Superior temporal gyrus (tissue), 1 donor: ENCODE results near the gene PRKG1.

Experiments
- DNase-seq: peaks from one replicate; pipeline ENCODE4 v3.0.0-alpha.2; 2016; ENCODE audit errors: extremely low spot score

The PRKG1 gene

DNA sequence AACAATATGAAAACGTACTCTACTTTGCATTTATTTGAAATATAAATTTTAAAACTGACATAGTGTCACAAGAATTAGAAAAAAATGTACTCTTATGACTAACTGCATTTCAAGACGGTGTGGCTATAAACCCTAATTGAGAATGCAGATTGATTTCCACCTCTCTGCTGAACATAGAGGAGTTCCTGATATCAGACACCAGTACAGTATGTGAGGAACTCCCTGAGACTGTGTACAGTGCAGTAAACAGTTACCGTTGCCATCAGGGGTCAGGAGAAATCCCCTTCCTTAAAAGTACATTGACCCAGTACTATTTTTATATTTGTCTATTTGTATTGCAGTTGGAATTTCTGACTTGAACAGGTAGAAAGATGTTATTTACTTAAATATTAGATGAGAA is 1178.0 kb downstream of the PRKG1 start:
- DNase-seq = no peak

DNA sequence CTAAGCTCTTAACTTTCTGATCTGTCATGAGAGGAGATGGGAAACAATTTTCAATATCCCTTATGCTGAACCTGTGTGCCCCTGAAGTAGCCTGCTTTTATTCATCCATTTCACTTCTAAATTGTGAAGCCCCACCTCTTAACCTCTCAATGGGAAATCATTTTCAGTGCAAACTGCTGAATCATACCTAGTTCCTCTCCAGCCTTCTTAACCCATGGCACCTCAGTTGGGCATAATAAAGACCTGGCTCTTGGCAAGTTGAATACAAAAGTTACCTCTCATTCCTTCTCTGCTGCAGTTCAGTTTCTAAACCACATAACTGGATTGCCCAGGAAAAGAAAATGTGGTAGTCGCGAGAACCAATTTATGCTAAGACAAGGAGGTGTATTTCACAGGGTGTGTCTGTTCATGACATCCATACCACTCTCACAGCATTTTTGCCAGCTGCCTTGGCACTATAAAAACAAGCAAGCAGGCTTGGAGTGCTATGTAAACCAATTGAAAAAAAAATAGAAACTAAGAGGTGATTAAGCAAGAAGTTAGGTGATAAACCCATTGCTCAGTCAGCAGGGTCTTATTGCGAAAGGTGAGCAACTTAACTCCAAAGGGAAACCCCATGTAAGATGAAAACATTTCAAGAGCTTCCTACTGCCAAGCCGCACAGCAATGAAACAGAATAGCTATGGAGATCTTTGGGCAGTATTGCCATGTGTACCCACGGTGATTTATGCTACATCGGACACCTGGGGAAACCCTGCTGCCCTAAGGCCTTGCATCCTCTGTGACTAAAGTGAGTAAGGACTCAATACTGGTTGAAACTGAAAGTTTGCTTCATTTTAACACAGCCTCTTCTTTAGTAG is 1182.8 kb downstream of the PRKG1 start:
- no peak for DNase-seq

DNA sequence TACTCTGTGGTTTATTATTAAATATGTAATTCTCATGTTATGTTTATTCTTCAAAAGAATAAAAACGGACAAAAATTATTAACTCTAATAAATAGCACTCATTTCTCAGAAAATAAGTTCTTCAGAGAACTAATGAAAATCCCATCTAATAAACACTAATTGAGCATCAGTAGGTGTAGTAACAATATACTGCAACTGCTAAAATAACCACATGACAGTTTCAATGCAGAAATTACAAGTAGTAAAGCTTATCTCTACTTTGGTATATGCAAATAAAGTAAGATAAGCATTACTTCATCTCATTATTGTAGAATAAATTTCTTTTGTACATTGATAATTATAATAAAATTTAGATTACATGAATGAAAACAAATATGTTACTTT is 1183.4 kb downstream of the PRKG1 start:
- no peak for DNase-seq

DNA sequence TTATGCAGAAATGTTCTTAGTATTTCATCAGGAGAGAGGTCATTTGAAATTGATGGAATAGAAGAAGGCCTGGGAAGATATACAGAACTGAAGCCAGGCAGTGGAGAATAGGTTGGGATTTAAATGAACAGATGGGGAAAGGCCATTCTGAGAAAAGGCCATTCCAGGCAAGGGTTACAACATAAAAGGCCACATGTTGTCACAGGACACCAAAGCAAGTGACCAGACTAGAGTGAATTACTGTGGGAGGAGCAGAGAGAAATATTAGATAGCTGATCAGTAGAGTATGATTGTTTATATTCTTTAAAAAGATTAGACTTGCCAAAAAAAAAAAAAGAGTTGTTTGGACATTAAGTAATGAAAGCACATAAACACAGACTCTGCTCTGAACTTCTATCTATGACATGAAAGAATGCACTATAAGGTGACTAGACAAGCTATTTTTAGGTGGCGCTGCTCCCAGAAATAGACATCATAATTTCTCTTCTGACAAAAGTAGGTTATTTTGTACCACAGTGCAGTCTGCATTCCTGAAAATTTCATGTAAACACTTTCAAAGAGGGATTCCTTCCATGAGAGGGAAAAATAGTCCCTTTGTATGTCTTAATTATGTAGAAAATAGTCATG is 1184.6 kb downstream of the PRKG1 start:
- DNase-seq = no peak

DNA sequence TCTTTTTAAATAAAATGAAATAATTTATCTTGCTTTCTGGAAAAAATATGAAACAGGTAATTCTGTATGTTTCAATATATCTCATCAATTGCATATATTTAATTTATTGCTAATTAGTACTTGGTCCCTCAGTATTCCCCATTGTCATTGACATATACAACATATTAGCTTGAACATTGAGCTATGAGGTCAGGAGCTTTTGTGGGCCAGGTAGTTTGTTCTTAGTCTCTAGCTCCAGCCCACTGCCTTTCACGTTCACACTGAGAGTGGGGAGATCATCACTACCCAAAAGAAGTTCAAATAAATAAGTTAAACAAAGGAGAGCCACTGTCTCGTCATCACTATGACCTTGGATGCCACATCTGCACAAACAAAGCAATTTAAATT is 1185.1 kb downstream of the PRKG1 start:
- DNase-seq = no peak

DNA sequence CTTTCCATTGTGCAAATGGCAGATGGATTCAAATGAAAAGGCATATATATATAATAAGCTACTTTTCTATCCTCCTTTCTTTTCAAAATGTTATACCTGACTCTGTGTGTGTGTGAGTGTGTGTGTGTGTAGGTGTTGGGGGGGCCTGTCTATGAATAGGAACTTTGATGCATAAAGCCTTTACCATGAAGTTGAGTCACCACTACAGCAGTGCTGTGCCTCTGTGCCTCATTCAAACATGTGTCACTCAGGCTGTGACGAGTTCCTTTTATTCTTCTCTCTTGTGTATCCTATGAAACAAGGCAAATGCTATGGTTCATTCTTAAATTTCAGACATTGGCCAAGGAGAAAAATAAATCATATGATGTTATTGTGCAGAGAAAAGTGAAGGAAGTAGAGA is 1187.1 kb downstream of the PRKG1 start:
- DNase-seq = no peak

DNA sequence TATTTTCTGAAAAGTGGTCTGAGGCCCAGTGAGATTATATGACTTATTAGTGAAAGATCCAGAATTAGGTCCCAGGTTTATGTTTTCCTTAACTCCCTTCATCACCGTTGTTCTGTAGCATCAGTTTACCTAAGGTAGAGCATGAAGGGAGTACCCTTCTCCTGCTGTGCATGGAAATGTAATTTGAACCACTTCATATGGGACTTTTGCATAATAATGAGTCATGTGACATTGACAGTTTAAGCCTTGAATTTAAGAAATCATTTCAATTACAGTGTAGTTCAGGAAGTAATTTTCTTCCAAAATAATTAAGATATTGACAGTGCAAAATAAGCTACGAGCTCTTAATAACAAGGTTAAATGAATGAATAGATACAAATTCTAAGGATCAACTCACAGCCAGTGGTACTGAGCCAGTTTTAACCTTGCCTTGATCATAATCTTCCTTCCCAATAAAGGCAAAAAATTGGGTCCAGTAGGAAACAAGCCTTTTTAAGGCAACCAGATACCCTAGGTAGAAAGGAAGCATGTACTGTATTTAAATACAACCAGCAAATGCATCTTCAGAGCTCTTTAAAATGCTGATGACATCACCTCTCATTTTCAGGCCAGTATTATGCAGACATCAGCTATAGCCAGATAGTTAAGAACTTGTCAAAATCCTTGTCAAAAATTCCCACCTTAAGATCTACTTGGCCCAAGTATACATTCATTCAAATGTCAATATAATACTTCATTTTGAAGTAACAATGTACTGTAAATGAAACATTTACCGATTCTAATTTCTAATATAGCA is 1191.0 kb downstream of the PRKG1 start:
- no peak for DNase-seq

DNA sequence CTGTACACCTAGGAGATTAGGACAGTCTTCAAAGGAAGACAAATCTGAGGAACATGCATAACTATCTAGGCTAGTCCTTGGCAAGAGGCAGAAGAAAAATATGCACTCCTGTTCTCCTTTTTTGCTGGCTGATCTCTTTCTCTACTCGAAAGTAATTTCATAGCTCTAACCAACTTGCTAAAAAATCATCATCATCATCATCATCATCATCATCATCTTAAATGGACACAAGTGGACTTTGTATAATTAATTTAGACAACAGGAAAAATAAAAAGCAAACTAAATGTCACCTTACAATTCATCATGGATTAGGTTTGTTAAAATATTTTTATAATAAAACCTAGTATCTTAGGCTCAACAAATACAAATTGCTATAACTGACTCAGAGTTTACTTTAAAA is 1192.6 kb downstream of the PRKG1 start:
- no peak for DNase-seq

DNA sequence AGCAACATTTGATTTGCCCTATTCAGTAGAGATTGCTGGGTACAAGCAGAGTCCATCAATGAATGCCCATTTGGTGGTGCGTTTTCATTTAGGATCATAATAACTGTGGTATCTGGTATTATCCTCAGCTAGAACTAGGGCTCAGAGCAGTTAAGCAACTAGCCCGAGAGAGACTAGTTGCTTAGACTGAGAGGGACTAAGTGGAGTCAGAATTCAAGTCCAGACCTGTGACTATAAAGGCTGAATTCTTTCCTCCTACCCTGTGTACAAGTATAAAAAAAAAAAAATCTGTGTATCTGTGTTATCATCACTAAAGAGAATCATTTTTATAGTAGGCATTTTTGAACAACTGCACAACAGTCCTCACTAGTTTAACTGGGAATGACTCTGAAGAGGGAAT is 1194.5 kb downstream of the PRKG1 start:
- DNase-seq = no peak

DNA sequence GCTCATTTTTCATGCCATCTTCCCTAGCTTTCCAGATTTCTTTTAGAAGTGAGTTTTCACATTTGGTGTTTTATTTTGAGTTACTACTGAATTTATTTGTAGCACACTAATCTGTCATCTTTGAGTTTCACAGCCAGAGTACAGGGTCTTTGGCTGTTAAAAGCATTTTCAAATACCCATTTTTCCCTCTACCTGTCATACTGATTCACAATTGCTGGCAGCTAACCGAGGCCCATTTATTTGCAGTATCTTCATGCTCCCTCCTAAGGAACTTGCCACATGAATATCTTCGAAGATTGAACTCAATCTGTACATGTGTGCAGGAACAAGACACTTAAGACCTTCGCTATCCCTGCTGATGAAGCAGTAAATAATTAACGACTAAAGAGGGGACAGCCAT is 1194.9 kb downstream of the PRKG1 start:
- no peak for DNase-seq

DNA sequence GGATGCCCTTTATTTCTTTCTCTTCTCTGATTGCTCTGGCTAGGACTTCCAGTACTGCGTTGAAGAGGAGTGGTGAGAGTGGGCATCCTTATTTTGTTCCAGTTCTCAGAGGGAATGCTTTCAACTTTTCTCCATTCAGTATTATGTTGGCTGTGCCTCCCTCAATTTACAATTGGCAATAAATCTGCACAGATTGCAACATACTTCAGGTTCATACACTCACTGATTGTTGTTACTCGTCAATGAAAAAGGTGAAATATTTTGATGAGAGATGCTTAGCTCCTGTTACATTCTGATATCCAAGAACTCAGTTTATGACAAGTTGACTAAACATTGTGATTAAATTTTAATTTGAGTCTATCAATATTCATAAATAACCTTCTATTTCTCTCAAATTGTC is 1201.9 kb downstream of the PRKG1 start:
- DNase-seq = no peak

DNA sequence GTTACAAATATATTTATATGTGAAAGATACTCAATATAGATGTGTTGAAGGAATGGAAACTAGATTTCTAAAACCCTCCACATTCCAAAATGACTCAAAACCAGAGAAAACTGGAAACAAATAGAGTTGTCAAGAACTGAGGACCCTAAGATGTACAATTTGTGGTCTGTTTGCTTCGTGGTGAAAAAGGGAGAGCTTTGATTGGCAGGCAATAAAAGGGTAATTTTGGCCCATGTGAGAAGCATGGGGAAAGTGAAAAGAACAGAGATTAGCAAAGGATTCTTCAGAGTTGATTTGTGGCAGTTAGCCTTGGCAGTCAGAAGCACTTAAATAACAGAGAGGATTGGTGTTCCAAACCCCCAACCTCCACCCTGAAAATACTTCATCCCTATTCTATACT is 1202.7 kb downstream of the PRKG1 start:
- DNase-seq = no peak

DNA sequence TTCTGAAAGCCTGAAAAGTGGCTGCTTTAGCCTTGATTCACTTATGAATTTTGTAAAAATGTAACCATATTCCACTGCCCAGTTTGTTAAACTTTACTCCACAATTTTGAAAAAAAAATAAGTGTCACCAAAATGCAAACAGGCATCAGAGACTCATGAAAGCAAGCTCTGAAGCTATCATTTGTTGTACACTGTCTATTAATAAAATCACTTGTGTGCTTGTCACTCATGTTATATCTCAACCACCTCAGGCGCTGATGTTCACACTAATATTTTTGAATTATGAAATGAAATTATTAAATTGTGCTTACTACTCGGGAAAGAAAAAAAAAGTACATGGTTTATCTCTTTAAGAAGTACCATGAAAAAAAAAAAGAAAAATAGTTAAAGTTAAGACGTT is 1205.3 kb downstream of the PRKG1 start:
- no peak for DNase-seq

DNA sequence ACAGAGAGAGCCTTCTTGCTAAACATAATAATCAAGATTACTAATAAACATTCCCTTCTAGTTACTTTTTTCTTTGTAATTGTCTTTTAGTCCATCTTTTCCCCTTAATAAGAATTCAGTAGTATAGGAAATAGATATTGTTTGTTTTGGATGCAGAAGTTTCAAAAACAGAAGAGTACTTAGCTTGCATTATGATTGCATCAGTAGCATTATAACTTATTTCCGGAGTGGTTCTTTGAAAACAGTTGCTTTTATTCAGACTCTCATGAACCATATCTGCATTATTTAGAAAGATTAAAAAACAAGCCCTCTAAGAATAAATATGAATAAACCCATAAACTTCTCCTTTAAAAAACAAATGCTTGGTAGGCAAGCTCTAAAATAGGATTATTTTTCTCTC is 1205.8 kb downstream of the PRKG1 start:
- DNase-seq = no peak

DNA sequence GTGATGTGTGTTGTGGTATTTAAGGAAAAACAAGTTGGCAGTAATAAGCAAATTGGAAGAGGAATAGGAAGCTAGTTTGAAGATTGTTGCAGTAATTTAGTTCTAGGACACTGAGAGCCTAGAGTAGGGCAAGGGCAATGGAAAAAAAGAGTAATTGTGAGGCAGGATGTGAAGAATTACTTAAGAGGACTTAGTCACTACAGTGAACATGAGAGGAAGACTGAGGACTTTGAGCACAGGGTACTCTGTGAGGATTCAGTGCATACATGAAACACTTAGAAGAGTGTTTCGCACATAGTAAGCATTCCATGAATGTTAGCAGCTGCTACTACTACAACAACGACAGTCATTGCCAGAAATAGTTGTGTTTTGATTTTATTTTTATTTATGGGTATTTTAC is 1208.9 kb downstream of the PRKG1 start:
- DNase-seq = no peak

DNA sequence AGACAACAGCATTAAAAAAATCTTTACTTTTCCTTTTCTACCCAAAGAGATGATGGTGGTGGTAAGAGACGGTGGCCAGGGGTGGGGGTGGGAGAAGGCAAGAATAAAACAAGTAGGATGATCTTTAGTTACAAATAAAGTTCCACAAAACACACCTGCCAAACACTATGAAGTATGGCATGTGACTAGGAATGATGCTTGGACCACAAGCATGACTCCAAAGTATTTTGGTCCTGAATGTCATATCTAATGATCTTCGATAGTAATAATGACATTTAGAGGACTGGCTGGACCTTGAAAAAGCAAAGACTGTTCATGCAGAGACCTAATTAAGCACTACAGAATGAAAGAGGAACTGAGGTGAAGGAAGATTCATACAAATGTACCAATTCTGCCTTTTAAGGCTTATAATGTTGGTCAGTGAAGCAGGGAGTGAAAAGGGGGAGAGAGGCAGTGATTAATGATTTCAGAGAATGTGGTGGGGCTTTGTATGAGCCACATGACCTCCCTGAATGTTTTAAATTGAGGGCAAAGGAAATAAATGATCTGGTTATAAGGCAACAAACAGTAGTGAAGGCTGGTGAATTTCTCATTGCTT is 1210.2 kb downstream of the PRKG1 start:
- DNase-seq = no peak

DNA sequence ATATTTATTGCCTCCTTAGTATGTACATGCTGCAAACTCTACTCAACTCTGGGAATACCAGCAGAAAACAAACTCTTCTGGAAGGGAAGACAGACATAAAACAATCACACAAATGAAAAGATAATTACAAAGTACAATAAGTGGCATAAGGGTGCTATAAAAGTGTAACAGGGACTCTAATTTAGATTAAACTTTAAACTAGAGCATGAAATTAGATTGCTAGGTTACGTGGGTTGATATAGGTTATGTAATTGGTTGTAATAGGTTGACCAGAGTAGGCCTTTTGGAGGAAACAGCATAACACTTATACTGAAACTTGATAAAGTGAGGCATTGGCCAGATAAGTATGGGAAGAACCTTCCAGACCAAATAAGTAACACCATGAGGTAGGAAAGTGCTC is 1213.6 kb downstream of the PRKG1 start:
- DNase-seq = no peak

DNA sequence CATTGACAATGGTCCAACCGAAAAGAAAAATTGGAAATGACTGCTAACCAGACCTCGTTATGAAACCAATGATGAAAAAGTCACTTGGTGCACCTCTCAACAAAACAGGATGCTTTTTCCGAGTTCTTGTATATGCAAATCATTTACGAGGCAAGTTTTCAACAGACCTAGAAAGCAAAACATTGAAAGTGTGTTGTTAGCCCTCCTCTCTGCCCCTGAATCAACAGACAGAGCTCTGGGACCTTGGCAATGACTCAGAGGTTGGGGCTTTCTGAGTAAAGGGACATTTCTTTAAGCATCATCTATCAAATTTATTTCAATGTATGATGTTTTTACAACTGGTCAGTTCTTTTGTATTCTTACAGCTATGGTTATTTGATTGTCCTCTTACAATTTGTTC is 1223.5 kb downstream of the PRKG1 start:
- no peak for DNase-seq

DNA sequence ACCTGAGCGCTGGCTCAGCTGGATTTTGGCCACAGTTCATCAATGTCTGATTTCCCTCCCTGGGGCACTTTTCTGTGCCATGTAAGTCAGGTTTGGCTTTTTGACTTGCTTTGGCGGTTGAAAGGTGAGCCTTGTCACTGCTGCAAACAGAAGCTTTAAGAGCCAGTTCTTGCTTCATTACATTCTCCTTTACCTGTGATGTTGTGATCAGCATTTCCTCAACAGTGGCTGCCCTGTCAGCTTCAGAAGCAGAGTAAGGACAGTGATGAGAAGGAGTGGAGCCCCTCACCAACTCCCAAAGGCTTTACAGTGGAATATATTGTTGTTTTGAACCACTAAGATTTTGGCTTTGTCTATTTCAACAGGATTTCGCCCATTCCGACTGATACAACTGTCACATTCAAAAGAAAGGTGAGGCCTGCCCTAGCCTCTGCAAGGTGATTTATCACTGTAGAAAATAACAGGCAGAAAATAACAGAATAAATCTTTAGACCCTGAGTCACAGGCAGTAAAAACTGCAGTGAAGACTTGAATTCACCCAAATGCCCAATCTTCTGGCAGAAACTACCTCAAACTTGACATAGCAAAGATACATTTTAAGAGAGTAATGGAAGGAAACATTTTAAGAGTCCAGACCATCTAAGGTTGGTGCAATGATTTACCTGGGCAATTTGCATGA is 1226.5 kb downstream of the PRKG1 start:
- DNase-seq = no peak

DNA sequence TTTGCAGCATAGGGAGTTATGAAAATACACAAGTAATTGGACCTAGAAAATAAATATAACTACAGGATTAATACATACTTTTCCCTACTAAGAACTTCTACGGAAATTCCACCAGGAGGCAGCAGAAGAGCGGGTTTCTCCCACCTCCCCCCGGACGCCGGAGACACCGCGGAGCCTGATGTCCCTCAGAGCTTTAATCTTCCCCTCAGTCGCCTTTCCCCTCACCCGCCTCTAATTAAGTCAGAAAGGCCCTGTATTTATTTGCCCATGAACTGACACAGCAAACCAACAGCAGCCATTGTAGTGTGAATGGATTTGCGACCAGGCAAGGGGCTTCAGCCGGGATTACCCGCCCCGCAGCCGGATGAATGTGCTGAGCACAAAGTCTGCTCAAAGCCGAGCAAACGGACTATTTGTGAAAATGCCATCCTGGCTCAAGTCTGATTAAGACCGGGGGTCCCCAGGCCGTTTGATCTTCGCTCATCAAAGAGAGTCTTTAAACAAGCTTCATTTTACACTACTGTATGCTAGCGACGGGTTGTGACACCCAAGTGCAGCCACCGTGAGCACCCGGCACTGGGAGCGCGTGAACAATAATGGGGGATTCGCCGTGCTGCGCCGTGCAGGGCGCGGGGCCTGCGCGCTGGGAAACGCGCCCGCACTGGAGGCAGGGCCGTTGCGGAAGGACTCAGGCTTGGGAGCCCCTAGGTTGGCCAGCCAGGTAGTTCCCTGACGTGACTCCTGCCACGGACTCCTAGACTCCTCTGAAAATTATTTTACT is 1234.2 kb downstream of the PRKG1 start:
- DNase-seq = peak; percentile 76

DNA sequence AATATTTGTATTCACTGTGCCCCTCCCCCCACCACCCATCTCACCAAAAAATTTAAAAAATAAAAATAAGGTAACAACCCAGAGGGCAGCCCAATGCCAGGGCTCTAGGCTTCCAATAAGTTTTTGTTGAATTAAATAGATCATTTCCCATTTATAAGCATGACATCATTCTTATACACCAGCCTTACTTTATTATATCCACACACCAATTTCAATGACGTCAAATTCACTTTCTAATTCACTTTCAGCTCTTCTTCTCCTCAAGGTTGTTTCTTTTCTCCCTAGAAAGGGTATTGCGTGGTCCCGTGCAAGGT is 1238.6 kb downstream of the PRKG1 start:
- no peak for DNase-seq
